ENCODE measurements around the gene MPIG6B.

MPIG6B gene

DNA sequence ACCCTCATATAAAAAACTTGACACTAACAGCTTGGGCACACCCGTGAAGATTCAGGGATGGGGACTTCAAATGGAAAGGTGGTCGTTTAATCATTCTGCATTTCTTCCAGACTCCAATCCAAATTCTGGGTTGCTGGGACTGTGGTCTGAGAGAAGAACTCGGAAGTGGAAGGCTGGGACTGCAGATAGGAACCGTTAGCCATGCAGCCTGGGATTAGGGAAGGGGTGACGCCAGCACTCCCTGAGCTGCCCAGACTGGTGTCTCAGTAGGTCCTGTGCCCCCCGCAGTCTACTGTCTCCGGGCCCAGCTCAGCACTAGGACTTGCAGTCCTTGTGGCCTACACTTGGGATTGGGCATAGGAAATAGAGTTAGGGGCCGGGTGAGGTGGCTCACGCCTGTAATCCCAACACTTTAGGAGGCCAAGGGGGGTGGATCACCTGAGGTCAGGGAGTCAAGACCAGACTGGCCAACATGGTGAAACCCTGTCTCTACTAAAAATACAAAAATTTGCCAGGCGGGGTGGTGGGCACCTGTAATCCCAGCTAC is 13.7 kb downstream of the MPIG6B start:
- no peak for FAIRE-seq
- no peak for DNase-seq (ENCODE audit: insufficient read length, low spot score)

DNA sequence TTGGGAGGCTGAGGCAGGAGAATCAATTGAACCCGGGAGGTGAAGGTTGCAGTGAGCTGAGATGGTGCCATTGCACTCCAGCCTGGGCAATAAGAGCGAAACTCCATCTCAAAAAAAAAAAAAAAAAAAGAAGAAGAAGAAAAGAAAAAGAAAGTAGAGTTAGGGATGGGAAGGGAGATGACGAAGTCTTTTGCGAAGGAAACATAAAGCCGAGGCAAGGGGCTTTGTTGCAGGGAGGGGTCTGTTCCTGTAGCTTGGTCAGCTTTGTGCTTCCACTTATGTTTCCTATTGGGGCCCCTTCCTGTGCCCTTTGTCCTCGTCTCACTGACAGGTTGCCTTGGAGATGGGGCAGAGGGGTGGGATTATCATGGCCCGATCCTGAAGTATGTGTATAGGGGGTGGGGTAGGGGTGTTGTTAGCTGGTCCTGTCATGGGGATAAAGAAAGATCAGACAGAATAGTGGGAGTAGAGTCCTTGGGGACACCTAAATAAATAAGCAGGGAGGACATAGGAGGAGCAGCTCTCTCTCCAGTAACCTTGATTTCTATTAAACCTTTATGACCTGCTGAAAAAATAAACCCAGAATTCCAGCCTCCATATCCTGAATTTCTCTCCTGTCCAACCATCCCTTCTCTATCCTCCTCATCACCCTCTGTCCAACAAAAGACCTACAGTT is 14.3 kb downstream of the MPIG6B start:
- FAIRE-seq (no peak), DNase-seq (ENCODE audit: insufficient read length, low spot score) (no peak)

DNA sequence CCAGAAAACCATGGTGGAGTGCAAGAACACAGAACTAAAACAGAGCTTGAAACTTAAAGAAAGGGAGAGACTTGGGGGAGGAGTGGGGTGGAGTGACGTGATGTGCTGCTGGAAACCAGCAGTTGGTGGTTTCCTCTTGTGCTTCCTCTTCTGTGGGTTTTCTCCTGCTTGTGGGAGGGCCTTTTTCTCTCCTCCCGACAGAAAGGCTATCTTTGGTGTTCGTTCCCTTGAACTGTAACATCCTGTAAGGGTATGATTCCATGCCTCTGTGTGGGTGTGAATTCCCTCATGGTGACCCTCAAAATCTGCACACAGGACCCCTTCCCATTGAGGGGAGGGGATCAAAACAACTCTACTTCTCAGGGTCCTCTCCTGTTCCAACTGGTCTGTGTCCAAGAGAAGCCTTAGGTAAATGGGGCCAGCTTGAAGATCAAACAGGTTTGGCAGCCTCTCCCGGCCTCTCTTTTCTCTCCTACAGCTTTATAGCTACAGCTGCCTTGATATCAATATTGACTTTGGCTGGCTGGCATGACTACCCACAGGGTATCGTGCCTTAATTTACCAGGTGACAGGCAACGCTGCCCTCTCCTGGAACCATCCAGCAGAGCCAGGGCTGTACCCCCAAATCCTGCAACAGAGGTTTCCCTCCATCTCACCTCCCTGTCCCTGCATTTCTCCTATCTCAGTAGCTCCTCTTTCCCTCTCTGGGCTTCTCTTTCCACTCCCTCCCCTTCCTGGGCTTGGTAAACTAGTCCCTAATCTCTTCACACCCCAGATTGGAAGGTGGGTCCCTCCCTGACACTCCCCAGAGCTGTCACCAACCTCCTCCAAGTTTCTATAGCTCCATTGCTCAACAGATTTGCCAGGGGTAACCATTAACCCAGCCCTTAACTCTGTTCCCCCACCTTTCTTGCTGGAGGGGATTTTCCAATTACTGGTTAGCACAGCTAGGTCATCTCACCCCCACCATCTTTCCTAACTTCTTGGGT is 15.1 kb downstream of the MPIG6B start:
- FAIRE-seq (no peak), DNase-seq (ENCODE audit: insufficient read length, low spot score) (peak; percentile 55)

DNA sequence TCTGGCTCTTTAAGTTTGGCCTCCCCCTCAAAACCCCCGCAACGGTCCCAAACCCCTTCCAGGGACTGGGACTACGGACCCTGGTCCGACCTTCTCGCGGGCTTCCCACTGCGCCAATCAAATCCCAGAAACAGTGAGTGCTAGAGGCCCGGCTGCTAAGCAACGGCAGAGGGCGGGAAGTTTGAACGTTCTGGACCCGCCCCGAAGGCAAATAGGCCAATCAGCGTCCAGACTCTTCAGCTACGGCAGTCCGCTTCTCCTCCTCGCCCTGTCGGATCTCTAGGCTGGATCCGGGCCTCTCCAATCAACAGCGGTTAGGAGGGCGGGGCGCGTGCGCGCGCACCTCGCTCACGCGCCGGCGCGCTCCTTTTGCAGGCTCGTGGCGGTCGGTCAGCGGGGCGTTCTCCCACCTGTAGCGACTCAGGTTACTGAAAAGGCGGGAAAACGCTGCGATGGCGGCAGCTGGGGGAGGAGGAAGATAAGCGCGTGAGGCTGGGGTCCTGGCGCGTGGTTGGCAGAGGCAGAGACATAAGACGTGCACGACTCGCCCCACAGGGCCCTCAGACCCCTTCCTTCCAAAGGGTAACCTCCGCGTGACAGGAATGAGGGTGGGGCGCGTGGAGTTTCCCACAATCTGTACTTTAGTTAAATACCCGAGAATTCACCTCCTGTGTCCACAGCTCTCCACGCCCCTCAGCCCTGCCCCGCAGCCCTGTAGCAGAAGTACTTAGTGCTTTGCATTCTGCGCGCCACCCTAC is 16.6 kb downstream of the MPIG6B start, which contains the start of gene MSH5:
MSH5 (plus strand) TSS at position 367 of the 758 bp plus-strand sequence. CDS start 462 bp downstream, outside the sequence.
- peak; percentile 91 for FAIRE-seq

DNA sequence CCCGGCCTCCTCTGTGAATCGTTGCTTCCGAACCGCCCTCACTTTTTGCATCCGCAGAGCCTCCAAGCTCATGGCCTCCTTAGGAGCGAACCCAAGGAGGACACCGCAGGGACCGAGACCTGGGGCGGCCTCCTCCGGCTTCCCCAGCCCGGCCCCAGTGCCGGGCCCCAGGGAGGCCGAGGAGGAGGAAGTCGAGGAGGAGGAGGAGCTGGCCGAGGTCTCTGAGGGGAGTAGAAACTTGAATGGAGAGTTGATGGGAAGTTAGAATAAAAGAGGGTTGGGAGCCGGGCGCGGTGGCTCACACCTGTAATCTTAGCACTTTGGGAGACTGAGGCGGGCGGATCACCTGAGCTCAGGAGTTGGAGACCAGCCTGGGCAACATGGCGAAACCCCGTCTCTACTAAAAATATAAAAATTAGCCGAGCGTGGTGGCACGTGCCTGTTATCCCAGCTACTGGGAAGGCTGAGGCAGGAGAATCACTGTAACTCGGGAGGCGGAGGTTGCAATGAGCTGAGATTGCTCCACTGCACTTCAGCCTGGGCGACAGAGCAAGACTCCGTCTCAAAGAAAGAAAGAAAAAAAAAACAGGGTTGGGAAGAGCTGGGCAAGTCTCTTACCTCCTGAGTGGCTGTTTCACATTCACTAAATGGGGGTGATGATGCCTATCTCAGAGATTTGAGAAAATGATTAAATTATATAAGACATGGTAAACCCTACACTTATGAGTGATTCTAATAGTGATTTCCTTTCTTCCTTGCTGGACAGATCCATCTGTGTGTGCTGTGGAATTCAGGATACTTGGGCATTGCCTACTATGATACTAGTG is 17.4 kb downstream of the MPIG6B start:
- no peak for FAIRE-seq
- DNase-seq (ENCODE audit: insufficient read length, low spot score): no peak

More for the DNA sequence above, 16.6 kb downstream of the MPIG6B start, which contains the start of gene MSH5:
- DNase-seq (ENCODE audit: insufficient read length, low spot score): peak; percentile 98

DNA sequence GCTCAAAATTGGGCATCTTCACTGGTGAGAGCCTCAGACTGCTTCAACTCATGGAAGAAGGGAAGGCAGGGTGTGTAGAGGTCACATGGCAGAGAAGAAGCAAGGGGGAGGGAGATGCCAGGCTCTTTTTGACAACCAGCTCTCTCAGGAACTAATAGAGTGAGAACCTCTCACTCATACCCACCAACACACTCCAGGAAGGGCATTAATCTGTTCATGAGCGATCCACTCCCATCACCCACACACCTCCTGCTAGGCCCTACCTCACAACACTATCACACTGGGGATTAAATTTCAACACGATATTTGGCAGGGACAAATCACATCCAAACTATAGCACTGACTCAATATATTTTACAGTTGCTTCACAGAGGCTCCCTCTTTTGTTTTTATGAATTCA is 18.6 kb downstream of the MPIG6B start:
- DNase-seq (ENCODE audit: insufficient read length, low spot score): no peak
- FAIRE-seq: no peak

DNA sequence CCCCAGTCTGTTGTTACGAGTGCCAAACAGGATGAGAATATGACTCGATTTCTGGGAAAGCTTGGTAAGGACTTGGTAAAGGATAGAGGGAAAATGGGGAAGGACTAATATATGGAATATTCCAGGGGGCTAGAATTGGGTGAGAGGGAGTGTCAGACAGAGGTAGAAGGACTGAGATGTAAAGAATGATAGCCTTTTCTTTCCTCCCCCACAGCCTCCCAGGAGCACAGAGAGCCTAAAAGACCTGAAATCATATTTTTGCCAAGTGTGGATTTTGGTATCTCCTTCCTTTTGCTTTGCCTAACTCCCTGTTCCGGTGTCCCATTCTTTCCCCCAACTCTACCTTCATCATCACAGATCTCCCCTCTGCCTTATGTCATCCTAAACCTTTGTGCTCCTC is 19.7 kb downstream of the MPIG6B start:
- FAIRE-seq (no peak), DNase-seq (ENCODE audit: insufficient read length, low spot score) (no peak)

DNA sequence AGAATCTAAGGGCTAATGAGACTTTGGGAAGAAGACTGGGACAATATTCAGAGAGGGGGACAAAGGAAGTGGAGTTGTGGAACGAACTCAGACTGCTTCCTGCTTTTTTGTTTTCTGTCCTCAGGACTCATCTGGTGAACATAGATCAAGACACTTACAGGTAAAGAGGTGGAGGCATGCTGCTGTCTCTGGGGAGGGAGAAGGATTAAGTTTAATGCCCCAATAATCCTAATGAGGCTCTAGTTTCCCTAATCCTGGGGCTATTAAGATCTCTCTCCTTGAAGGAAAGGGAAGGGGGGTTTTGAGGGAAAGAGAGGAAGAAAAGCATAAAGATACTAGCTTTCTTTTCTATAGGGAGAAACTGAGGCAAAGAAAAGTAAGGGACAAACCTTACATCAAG is 21.2 kb downstream of the MPIG6B start:
- no peak for FAIRE-seq

DNA sequence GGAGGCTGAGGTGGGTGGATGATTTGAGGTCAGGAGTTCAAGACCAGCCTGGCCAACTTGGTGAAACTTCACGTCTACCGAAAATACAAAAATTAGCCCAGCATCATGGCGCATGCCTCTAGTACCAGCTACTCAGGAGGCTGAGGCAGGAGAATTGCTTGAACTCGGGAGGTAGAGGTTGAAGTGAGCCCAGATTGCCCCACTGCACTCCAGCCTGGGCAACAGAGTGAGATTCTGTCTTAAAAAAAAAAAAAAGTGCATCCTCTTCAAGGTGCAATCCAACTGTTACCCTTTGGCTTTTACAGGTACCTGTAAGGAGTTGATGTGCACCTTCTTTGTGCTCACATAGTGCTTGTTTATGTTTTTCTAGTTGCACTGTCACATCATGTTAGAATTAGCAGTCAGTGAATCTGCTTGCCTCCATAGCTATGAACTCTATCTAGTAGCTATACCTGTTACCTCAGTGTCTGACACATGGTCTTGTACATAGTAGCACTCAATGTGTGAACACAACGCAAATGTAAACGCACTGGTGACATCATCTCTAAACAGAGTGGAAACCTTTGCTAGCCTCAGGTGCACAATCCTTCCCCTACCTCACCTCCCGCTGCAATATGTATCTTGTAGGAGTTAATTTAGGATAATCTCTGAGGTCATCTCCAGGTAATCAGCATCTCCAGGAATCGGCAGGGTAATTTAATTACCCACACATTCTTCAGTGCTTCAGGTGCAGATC is 26.3 kb downstream of the MPIG6B start:
- no peak for FAIRE-seq
- DNase-seq (ENCODE audit: insufficient read length, low spot score): no peak

More for the DNA sequence above, 21.2 kb downstream of the MPIG6B start:
- no peak for DNase-seq (ENCODE audit: insufficient read length, low spot score)

DNA sequence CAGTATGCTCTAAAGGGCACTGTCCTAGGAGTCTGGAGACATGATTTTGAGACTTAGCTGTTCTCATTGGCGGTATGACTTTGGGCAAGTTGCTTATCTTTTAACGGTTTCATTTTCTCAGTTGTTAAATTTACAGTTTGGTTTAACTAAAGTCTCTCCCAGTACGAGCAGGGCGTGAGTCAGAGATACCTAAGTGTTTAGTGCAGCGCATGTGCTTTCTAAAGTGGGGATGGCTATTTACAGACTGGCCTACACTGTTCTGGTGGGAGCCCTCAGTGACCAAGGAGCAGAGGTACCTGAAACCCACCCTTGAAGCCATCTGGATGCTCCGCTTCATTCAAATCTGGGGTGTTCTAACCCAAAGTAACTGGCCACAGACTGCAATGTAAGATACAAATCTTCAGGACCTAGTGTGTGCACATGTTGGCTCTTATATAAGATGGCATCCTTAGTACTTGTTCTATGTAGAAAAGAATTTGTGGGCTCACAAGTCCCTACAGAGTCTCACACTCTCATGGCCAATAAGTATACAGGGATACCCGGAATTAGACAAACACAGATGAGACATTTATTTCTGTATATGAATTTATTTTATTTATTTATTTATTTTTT is 27.3 kb downstream of the MPIG6B start:
- DNase-seq (ENCODE audit: insufficient read length, low spot score) (no peak), FAIRE-seq (no peak)

DNA sequence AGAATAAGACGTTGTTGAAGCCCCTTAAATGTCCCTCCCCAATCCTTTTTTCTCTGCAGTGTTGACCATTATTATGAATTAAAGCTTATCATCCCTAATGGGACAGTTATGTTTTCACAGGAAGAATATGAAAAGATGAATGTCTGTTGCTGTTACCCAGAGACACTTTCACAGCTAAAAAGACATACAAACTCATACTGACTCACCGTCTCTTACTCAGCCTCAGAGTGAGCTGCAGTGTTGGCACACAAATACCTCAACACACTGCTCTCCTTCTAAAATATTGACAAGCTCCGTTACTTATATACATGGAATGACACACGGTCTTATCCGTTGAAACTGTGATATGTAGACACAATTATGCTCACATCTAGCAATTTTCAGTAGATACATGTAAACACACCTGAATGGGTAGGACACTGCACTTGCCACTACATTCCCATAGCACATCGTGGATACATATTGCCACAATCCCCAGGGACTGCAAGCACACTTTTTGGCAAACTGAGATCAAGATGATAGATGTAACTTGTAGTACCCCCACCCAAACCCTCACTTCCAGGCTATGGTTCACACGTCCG is 29.7 kb downstream of the MPIG6B start:
- DNase-seq (ENCODE audit: insufficient read length, low spot score) (no peak), FAIRE-seq (no peak)

DNA sequence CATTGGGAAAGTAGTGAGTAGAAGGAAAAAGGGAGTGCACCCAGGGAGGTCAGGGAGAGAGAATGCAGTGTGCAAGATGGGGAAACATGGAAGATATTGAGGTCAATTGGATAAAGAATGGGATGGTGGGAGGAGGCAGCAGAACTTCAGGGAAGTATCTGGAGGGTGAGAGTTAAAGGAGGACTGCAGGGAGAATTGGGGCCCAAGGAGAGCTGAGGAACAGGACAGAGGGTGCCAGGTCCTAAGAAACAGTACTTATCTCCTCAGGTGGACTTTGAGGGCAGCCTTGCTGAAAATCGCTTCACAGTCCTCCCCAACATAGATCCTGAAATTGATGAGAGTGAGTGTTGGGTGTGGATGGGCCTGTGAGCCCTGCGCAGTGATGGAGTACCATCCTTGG is 35.1 kb downstream of the MPIG6B start:
- FAIRE-seq (no peak), DNase-seq (ENCODE audit: insufficient read length, low spot score) (no peak)

DNA sequence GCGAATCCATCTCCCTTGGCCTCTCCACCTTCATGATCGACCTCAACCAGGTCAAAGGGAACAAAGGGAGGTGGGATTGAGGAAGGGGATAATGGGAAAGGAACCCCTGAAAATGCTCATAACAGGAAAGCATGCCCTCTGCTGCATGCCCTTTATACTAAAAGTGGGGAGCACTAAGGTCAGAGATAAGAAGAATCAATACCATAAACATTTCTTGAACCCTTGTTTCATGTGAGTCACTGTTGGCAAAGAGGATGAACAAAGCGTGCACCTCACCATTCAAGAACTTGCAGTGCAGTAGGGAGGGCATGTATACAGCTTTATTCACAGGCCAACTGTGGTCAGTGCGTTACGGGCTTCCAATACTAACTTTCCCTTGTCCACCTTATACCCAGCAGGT is 37.6 kb downstream of the MPIG6B start:
- DNase-seq (ENCODE audit: insufficient read length, low spot score) (no peak), FAIRE-seq (no peak)

DNA sequence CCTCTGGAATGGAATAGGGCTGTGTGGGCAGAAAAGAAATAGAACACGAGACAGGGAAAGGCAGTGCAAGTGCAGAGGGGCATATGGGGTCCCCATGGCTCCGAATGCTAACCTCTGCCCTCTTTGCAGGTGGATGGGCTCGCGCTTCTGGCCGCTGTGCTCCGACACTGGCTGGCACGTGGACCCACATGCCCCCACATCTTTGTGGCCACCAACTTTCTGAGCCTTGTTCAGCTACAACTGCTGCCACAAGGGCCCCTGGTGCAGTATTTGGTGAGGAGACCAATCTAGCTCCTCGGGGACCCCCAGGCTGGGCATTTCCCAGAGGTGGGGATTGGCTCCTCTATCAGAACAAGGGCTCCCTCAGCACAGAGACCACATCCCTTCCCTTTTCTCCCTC is 38.2 kb downstream of the MPIG6B start:
- no peak for FAIRE-seq
- no peak for DNase-seq (ENCODE audit: insufficient read length, low spot score)

DNA sequence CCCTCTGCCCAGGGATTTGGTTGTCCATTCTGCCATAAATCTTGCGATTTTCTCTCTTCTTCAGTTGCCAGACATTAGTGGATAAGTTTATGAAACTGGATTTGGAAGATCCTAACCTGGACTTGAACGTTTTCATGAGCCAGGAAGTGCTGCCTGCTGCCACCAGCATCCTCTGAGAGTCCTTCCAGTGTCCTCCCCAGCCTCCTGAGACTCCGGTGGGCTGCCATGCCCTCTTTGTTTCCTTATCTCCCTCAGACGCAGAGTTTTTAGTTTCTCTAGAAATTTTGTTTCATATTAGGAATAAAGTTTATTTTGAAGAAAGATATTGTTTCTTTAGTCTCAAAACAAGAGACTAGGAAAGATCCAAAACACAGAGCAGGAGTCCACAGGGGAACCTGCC is 39.2 kb downstream of the MPIG6B start, which contains the start of gene SAPCD1:
SAPCD1 (plus strand) TSS at position 301 of the 400 bp plus-strand sequence. CDS start 399 bp downstream, outside the sequence.
- FAIRE-seq (no peak), DNase-seq (ENCODE audit: insufficient read length, low spot score) (no peak)

DNA sequence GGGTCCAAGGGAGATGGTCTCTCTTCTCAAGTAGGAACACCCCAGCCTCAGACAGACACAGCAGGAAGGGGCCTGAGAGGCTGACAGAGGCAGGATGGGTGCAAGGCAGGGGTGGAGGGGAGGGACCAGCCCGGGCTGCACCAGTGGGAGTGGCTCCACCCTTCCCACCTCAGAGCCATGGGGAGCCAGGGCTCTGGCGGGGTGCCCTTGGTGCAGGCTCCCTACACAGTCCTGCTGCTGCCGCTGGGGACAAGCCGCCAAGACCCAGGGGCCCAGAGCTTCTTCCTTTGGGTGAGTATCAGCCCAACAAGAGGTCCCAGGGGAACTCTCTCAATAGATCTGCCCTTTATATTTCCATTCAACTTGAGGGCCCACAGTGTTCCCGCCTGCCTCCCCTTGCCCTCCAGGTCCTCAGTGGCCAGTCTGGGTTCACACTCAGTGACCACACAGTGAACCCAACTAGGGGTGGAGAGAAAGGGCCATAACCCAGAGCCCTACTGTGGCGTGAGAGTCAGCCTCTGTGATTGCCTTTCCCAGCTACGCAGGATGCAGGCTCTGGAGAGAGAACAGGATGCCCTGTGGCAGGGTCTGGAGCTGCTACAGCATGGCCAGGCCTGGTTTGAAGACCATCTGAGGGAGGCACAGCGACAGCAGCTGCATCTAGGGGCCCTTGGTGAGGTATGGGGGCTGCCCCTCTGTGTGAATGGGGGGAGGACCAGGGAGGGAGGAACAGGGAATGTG is 39.9 kb downstream of the MPIG6B start:
- FAIRE-seq: no peak

DNA sequence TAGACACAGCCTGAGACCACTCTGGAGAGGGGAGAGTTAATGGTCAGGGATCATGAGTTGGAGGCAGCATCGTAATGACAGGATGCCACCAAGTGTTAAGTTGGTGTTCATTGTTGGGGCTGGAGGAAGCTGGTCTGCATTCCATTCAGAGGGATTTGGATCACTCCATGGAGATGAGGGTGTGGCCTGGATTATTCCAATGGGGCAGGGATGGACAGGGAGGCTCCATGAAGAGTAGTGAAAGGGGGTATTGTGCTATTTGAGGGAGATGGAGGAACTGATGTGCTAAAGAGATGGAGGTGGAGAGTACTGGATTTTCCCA is 40.4 kb downstream of the MPIG6B start:
- FAIRE-seq: peak; percentile 48
- DNase-seq (ENCODE audit: insufficient read length, low spot score): peak; percentile 32

More for the DNA sequence above, 39.9 kb downstream of the MPIG6B start:
- no peak for DNase-seq (ENCODE audit: insufficient read length, low spot score)

DNA sequence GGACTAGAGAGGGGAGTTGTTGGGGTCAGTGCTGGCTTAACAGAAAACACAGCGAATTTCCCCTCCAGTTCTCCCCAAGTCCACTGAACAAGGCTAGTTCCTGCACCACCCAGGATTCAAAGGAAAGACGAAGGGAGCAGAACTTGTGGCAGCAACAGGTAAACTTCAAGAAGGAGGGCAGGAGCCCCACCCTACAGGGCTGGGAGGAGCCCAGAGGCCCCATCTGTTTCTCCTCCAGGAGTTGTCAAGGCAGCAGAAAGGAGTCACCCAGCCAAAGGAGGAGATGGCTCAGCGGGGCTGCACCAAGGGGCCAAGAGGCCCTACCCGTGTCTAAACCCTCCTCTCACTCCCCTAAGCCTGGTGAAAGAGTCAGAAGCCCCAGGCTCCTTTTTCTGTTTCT is 41.0 kb downstream of the MPIG6B start:
- DNase-seq (ENCODE audit: insufficient read length, low spot score) (no peak), FAIRE-seq (no peak)

Data from HTR-8/SVneo (cell line).